HEK293 (cell line): ENCODE results near the gene PRSS53.

Source experiments
- BCL11A ChIP-seq: fragments of 450-650 bp; formaldehyde crosslinking; IDR thresholded peaks from 2 replicates; pipeline ENCODE4 v1.5.1; 2016; ENCODE audit warnings: low read depth, missing biosample characterization, missing genetic modification characterization
- KLF16 ChIP-seq: fragments of 450-650 bp; formaldehyde crosslinking; IDR thresholded peaks from 2 replicates; pipeline ENCODE4 v1.5.1; 2017; ENCODE audit warnings: missing biosample characterization, missing genetic modification characterization
- KLF17 ChIP-seq: fragments of 450-650 bp; formaldehyde crosslinking; IDR thresholded peaks from 2 replicates; pipeline ENCODE4 v1.5.1; 2016; ENCODE audit warnings: missing biosample characterization, missing genetic modification characterization
- MYNN ChIP-seq: fragments of 450-650 bp; formaldehyde crosslinking; IDR thresholded peaks from 2 replicates; pipeline ENCODE4 v1.5.1; 2016; ENCODE audit warnings: missing biosample characterization, missing genetic modification characterization, borderline replicate concordance
- PATZ1 ChIP-seq: fragments of 450-650 bp; formaldehyde crosslinking; IDR thresholded peaks from 2 replicates; pipeline ENCODE4 v1.5.1; 2016; ENCODE audit warnings: missing biosample characterization, missing genetic modification characterization
- SALL2 ChIP-seq: fragments of 450-650 bp; formaldehyde crosslinking; IDR thresholded peaks from 2 replicates; pipeline ENCODE4 v1.5.0; 2017; ENCODE audit warnings: missing biosample characterization, mild to moderate bottlenecking, missing genetic modification characterization, borderline replicate concordance
- SCRT2 ChIP-seq: fragments of 450-650 bp; formaldehyde crosslinking; IDR thresholded peaks from 2 replicates; pipeline ENCODE4 v1.5.1; 2016; ENCODE audit warnings: missing biosample characterization, missing genetic modification characterization
- SETDB1 ChIP-seq: IDR thresholded peaks from one replicate; pipeline ENCODE4 v1.6.1; 2017; ENCODE audit warnings: mild to moderate bottlenecking, low read length, moderate library complexity, mixed read lengths; ENCODE audit not compliant: insufficient read length
- WT1 ChIP-seq: fragments of 450-650 bp; formaldehyde crosslinking; IDR thresholded peaks from 2 replicates; pipeline ENCODE4 v1.5.1; 2016; ENCODE audit warnings: missing biosample characterization, missing genetic modification characterization
- ZBTB17 ChIP-seq: fragments of 450-650 bp; formaldehyde crosslinking; IDR thresholded peaks from 2 replicates; pipeline ENCODE4 v1.5.1; 2016; ENCODE audit warnings: missing biosample characterization, missing genetic modification characterization
- ZBTB44 ChIP-seq: fragments of 450-650 bp; IDR thresholded peaks from 2 replicates; pipeline ENCODE4 v1.5.1; 2018; ENCODE audit warnings: missing biosample characterization, mild to moderate bottlenecking, missing genetic modification characterization
- ZFHX2 ChIP-seq: fragments of 450-650 bp; formaldehyde crosslinking; conservative IDR thresholded peaks from 2 replicates; pipeline ENCODE4 v1.5.1; 2016; ENCODE audit warnings: missing biosample characterization, missing genetic modification characterization
- ZNF132 ChIP-seq: fragments of 450-650 bp; formaldehyde crosslinking; IDR thresholded peaks from 2 replicates; pipeline ENCODE4 v1.5.1; 2017; ENCODE audit warnings: missing biosample characterization, missing genetic modification characterization, borderline replicate concordance
- ZNF138 ChIP-seq: fragments of 450-650 bp; formaldehyde crosslinking; IDR thresholded peaks from 2 replicates; pipeline ENCODE4 v1.5.1; 2016; ENCODE audit warnings: missing biosample characterization, missing genetic modification characterization, borderline replicate concordance
- ZNF214 ChIP-seq: fragments of 450-650 bp; formaldehyde crosslinking; IDR thresholded peaks from 2 replicates; pipeline ENCODE4 v1.5.1; 2017; ENCODE audit warnings: missing biosample characterization, mild to moderate bottlenecking, missing genetic modification characterization, borderline replicate concordance
- ZNF221 ChIP-seq: fragments of 450-650 bp; formaldehyde crosslinking; IDR thresholded peaks from 2 replicates; pipeline ENCODE4 v1.5.1; 2017; ENCODE audit warnings: missing biosample characterization, missing genetic modification characterization, borderline replicate concordance
- ZNF23 ChIP-seq: fragments of 450-650 bp; formaldehyde crosslinking; IDR thresholded peaks from 2 replicates; pipeline ENCODE4 v1.5.1; 2016; ENCODE audit warnings: missing biosample characterization, missing genetic modification characterization, borderline replicate concordance
- ZNF26 ChIP-seq: fragments of 450-650 bp; formaldehyde crosslinking; IDR thresholded peaks from 2 replicates; pipeline ENCODE4 v1.5.1; 2016; ENCODE audit warnings: missing biosample characterization, missing genetic modification characterization
- ZNF274 ChIP-seq, 2 experiments: fragments of 200-500 bp in 1 of 2; fragments of 450-650 bp in 1 of 2; sonication (Bioruptor generic) in 1 of 2; formaldehyde crosslinking in 1 of 2; IDR thresholded peaks; 2 replicates each; pipeline versions ENCODE4 v1.5.1 to v1.6.1; 2014 to 2016; ENCODE audit warnings: borderline replicate concordance in 1 of 2, inconsistent platforms in 1 of 2, low read length in 1 of 2, missing biosample characterization in 1 of 2, missing genetic modification characterization in 1 of 2
- ZNF350 ChIP-seq: fragments of 450-650 bp; formaldehyde crosslinking; IDR thresholded peaks from 2 replicates; pipeline ENCODE4 v1.5.0; 2017; ENCODE audit warnings: missing biosample characterization, mild to moderate bottlenecking, missing genetic modification characterization
- ZNF366 ChIP-seq: fragments of 450-650 bp; formaldehyde crosslinking; conservative IDR thresholded peaks from 2 replicates; pipeline ENCODE4 v1.5.1; 2016; ENCODE audit warnings: missing biosample characterization, missing genetic modification characterization
- ZNF426 ChIP-seq: fragments of 450-650 bp; formaldehyde crosslinking; IDR thresholded peaks from 2 replicates; pipeline ENCODE4 v1.5.1; 2017; ENCODE audit warnings: missing biosample characterization, missing genetic modification characterization, mild to moderate bottlenecking, inconsistent platforms, moderate library complexity
- ZNF585B ChIP-seq: fragments of 450-650 bp; formaldehyde crosslinking; IDR thresholded peaks from 2 replicates; pipeline ENCODE4 v1.5.1; 2016; ENCODE audit warnings: missing biosample characterization, missing genetic modification characterization
- ZNF624 ChIP-seq: fragments of 450-650 bp; formaldehyde crosslinking; IDR thresholded peaks from 2 replicates; pipeline ENCODE4 v1.5.1; 2017; ENCODE audit warnings: missing biosample characterization, missing genetic modification characterization
- ZNF645 ChIP-seq: fragments of 450-650 bp; formaldehyde crosslinking; IDR thresholded peaks from 2 replicates; pipeline ENCODE4; 2016; ENCODE audit warnings: missing biosample characterization, missing genetic modification characterization
- ZNF658 ChIP-seq: fragments of 450-650 bp; formaldehyde crosslinking; IDR thresholded peaks from 2 replicates; pipeline ENCODE4; 2016; ENCODE audit warnings: missing biosample characterization, missing genetic modification characterization
- ZNF677 ChIP-seq: fragments of 450-650 bp; IDR thresholded peaks from 2 replicates; pipeline ENCODE4 v1.5.0; 2018; ENCODE audit warnings: missing biosample characterization, mild to moderate bottlenecking, missing genetic modification characterization, moderate library complexity
- ZNF791 ChIP-seq: fragments of 450-650 bp; formaldehyde crosslinking; IDR thresholded peaks from 2 replicates; pipeline ENCODE4 v1.5.1; 2016; ENCODE audit warnings: missing biosample characterization, missing genetic modification characterization
- ZNF792 ChIP-seq: fragments of 450-650 bp; formaldehyde crosslinking; IDR thresholded peaks from 2 replicates; pipeline ENCODE4 v1.5.1; 2016; ENCODE audit warnings: missing biosample characterization, missing genetic modification characterization
- ZSCAN16 ChIP-seq: fragments of 450-650 bp; formaldehyde crosslinking; IDR thresholded peaks from 2 replicates; pipeline ENCODE4 v1.5.1; 2016; ENCODE audit warnings: missing biosample characterization, missing genetic modification characterization
- ZSCAN5A ChIP-seq: fragments of 450-650 bp; formaldehyde crosslinking; IDR thresholded peaks from 2 replicates; pipeline ENCODE4 v1.5.1; 2016; ENCODE audit warnings: missing biosample characterization, missing genetic modification characterization

Gene PRSS53

GRCh38 chr16:31073142-31073969 is 15.4 kb downstream of the PRSS53 start (continued):
- TF ChIP-seq KLF17 (tag by site-specific recombination) (peak; percentile 80), ZNF350 (tag by site-specific recombination) (no peak), ZNF132 (tag by site-specific recombination) (no peak), ZNF624 (tag by site-specific recombination) (no peak), ZBTB17 (tag by site-specific recombination) (peak; percentile 95), ZSCAN5A (tag by site-specific recombination) (peak; percentile 34; the same call in 1 of the 2 replicates), ZNF366 (peak; percentile 76), ZNF677 (no peak; the same call in 1 of the 2 replicates), ZNF426 (tag by site-specific recombination) (no peak), MYNN (no peak), PATZ1 (tag by site-specific recombination) (peak; percentile 81), ZNF138 (tag by site-specific recombination) (no peak), KLF16 (tag by site-specific recombination) (peak; percentile 75), ZFHX2 (tag by site-specific recombination) (peak; percentile 34; the same call in 1 of the 2 replicates), ZNF791 (tag by site-specific recombination) (no peak), ZBTB44 (tag by site-specific recombination) (peak; percentile 83), ZNF23 (no peak), ZNF221 (peak; percentile 9; the same call in 1 of the 2 replicates), WT1 (tag by site-specific recombination) (no peak), ZNF214 (no peak), ZNF645 (tag by site-specific recombination) (no peak), SALL2 (tag by site-specific recombination) (no peak), ZNF26 (tag by site-specific recombination) (no peak), SCRT2 (no peak), ZNF792 (tag by site-specific recombination) (no peak), ZNF585B (tag by site-specific recombination) (no peak), BCL11A (tag by site-specific recombination) (no peak), ZSCAN16 (no peak), ZNF274 (IDR thresholded peaks at IDR 0.05; ENCODE audit: low read length) (no peak), ZNF274 (tag by site-specific recombination; IDR thresholded peaks at IDR 0.05; ENCODE audit: borderline replicate concordance) (no peak), ZNF658 (tag by site-specific recombination) (no peak), SETDB1 (no peak)
